Glomerular visceral epithelial cell (primary cell): ENCODE measurements around the gene RAB14.
A peak's percentile ranks its signal among the peaks of the same experiment; 100 is the strongest.

ENCODE experiments used
- DNase-seq: peaks from one replicate; pipeline ENCODE4 v3.0.0-alpha.2; 2016; ENCODE audit errors: extremely low spot score

RAB14 gene

DNA sequence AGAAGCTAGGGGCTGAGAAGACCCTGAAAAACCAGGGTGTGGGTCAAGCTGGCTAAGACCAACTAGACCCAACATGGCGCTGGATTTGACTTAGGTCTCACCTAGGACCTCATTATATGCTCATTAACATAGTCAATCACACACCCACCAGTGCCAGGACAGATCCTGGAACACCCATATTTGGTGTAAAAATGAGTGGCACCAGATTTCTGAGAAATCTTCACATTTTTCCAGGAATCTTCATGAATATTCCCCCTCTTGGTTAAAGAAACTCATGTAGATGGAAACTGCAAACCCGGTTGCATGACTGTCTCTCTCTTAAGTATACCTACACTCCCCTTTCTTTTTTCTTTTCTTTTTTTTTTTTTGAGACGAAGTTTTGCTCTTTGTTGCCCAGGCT is 17.9 kb upstream of the RAB14 start:
- no peak for DNase-seq

DNA sequence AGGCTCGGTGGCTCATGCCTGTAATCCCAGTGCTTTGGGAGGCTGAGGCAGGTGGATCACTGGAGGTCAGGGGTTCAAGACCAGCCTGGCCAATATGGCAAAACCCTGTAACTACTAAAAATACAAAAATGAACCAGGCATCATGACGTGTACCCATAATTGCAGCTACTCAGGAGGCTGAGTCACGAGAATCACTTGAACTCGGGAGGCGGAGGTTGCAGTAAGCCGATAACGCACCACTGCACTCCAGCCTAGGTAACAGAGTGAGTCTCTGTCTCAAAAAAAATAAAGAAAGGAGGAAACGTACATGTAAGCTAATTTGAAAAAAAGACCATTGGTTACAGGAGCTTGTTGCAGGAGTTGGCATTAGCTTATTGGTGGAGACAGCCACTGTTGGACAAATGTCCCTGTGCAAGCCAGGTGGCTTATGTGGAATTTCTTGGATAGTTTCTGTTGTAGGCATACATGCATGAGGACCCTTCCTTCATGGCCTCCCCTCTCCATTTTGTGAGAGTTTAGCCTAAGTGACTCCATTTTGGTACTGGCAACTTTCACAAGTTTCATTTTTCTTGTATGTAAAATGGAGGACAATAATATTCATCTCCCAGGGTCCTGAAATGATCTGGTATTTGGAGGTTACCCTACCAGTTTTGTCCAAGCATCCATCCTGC is 16.8 kb upstream of the RAB14 start:
- DNase-seq, result no peak

DNA sequence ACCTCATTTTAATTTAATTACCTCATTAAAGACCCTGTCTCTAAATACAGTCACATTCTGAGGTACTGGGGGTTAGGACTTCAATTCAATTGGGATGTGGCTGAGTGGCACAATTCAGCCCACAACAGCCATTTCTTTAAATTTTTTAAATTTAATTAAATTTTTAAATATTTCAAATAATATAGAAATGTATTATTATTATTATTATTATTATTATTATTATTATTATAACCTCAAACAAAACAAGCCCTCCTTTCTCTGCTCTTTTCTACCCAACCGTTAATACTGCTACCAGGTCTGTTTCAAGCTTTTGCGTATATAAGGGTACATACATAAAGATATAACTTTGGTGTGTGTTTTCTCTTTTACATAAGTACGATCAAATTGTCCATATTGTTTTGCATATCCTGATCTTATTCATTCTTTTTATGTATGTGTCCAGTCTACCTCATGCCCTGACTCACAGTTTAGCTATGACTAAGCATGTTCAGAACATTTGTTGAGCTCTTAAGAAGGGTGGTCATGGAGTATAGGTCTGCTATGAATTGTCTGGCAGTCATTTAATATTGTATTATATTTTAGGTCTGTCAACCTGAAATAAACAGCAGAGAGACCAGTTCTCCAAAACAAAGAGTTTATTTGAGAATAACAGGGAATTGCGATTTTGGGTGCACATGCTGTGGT is 16.1 kb upstream of the RAB14 start:
- DNase-seq, result no peak

DNA sequence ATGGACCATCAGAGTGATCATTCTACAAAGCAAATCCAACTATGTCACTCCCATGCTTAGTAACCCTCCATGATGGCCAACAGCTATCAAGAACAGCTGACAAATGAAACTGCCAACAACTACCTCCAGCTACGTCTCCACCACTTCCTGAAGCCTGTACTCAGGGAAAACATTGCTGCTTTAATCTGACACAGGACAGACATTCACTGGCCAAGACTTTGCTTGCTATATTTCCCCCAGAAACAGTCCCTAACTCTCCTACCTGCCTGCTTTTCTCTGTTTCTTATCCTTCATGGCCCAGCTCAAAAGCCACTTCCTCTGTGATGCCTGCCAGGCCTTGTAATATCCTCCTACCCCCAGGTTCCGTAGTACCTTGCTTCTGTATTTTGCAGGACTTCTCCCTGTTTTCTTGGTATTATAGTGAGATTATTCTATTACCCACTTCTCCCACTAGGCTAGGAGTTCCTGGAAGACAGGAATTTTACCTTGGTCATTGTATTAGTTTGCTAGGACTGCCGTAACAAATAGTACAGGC is 14.7 kb upstream of the RAB14 start:
- DNase-seq, result no peak

DNA sequence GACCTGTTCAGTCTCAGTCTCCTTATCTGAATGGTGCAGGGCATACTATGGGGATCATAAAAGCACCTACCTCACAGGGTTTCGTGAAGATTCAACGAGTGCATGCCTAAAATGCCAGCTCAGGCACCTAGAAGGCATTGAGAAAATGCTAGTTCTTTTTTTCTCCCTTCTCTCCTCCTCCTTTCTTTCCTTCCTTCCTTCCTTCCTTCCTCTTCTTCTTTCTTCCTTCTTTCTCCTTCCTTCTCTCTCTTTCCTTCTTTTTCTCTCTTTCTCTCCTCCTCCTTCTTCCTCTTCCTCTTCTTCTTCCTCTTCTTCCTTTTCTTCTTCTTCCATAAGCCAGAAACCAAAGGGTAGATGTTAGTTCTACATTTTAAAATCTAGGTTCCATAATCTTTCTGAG is 12.3 kb upstream of the RAB14 start:
- no peak for DNase-seq

DNA sequence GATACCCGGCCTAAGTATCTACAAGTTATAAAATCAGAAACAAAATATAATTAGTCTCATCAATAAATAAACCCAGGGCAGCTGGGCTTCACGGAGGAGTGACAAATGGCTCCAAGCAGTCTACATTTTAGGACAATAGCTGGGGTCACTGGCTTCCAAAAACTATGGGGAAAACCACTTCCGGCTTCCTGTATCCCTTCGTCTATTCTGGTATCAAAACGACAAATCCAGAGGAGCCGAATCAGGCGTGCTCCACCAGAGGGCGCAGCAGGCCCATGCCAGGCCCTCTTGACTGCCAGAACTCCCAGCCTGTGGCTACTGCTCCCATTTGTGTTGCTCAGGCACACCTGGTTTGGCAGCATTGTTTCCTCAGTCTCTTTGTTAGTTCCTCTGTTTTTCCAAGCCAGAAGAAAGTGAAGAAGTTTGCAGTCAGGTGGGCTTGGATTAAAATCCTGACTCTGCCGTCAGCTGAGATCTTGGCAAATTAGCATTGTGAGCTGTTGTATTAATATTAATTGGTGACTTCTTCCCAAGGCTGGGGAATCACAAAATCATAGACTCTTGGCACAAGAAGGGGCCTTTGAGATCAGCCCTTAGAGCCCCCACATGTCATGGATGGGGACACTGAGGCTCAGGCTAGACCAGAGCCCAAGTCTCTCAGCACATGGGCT is 11.6 kb upstream of the RAB14 start:
- DNase-seq, result peak; percentile 91

DNA sequence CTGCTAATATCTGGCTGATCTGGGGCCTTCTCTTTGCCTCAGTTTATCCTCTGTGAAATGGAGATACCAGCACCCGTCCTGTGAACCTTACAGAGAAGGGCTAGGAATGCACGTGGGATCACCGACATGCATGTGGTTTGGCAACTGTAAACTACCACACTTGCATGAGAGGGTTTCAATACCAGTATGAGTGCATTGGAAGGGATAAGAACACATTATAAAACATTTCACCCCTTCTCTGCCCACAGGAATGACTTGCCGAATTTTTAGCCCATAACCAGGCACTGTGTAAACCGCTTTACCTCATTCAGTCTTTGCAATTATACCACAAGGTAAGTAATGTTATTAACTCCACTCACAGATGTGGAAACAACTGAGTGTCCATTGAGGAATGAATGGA is 8.9 kb upstream of the RAB14 start:
- DNase-seq, result no peak

DNA sequence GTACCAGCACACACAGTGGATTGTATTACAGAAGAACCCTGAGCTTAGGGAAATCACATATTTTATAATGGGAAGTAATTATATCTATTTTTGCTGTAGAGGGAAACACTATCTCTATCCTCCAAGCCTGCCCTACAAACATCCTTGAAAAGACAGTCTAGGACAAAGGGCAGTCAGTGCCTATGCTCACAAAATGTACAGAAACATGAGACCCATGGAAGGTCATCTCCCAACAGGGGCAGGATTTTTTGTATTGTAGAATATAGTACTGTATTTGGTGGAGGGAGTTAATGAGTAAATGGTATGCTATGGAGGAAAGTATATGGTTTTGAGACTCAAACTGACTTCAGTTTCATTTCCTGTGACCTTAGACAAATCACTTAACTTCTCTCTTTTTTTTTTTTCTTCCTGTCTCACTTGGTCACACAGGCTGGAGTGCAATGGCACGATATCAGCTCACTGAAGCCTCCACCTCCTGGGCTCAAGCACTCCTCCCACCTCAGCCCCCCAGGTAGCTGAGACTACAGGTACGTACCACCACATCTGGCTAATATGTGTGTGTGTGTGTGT is 5.8 kb upstream of the RAB14 start:
- DNase-seq, result no peak

DNA sequence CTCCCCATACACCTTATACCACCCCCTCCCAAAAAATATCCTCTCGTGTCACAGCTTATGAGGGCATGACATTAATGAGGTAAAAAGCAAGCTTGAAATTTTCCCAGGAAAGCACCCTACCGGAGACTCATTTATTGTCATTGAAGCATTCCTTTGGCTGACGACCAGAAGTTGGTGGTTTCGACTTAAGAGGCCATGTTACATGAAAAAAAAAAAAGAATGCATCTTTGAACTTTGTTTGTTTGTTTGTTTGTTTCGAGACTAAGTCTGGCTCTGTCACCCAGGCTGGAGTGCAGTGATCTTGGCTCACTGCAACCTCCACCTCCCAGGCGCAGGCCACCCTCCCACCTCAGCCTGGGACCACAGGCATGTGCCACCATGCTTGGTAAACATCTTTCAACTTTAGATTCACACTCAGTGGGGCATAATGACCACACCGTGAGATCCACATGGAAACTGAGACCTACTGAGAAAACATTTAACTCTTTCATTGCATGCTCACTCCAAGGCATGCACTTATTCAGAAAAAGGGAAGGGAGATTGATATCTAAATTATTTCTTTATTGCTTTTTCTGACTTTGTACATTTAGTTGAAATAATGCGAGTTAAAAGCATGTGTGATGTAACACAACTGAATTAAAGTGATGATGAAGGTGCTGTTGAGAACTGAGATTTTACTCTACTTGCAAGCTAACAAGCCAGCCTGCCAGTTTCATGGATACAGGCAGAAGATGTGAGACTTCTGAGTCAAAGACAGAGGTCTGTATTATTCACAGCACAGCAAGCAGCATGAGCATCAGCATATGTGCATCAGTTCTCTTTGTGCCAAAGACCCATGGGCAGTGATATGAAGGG is 5.1 kb upstream of the RAB14 start:
- DNase-seq, result peak; percentile 38

DNA sequence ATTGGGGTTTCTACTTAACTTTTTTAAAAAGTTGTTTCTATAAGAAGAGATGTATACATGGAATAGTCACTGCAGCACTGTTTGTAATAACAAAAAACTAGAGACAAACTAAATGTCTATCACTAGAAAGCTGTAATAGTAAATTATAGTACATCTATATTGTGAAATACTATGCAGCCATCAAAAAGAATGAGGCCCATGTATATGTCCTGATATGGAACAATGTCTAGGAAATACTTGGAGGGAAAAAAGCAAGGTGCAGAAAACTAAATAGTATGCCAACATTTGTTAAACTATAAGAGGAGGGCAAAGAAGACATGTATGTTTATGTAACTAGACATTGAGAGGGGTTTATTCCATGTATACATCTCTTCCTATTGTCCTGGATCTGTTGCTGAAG is 2.9 kb upstream of the RAB14 start:
- no peak for DNase-seq

DNA sequence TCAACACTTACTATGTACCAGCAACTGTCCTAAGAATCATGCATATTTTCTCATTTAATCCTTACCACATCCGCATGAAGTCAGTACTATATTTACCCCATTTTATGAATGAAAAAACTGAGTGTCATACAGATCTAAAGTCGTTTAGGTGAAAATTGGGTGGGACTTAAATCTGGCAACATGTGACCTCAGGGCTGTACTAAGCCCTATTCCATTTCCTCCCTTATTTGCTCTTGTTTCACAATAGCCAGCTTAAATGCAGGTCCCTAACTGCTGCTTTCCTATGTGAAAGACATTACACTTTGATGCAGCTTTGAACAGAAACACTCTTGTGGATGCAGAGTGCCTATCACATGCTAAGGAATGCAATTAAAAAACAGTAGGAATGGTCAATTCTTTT is 2.5 kb upstream of the RAB14 start:
- DNase-seq, result no peak

DNA sequence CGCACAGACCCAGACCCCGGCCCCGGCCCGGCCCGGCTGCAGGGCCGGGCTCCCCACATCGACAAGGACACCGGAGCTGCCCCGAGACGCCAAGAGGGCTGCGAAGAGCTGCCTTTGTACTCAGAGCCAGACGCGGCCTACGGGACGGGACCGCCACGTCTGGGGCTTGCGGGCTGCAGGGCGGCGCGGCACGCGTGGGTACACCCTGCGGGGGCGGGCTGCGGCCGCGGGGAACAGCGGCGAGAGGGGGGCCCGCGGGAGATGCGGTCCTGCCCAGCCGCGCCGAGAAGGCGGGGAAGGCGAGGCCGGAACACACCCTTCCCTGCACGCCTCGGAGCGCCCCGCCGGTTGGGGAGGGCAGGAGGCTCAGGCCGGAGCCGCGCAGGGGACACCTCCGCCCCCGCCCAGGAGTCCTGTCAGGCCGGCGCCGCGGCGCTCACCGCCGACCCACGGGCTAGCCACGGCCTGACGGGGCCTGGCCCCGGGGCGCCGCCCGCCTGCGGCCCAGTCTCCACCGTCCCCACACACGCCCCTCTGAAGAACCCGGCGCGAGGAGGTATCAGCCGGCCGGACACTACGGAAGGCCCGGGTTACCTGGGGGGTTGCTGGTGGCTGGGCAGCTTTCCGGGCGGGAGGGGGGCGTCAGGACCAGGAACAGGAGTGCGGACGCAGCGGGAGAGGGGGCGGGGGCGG is 478 bp downstream of the RAB14 start:
- peak; percentile 27 for DNase-seq

DNA sequence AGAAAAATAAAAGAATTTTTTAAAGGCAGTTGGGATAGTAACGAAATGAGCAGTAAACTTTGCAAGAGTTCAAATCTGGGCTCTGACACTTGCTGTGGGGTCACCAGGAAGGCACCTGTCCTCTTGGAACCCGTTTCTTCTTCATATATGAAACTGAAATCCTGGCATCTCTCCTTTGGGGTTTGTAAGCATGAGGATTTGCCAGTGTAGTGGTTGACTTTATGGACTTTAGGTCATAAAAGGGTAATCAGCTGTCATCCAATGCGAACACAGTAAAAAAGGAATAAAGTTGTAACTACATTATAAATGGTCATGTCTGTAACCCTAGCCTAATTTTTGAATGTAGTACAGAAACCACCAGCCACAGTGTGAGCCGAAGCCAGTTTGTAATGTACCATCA is 1.3 kb downstream of the RAB14 start:
- no peak for DNase-seq

DNA sequence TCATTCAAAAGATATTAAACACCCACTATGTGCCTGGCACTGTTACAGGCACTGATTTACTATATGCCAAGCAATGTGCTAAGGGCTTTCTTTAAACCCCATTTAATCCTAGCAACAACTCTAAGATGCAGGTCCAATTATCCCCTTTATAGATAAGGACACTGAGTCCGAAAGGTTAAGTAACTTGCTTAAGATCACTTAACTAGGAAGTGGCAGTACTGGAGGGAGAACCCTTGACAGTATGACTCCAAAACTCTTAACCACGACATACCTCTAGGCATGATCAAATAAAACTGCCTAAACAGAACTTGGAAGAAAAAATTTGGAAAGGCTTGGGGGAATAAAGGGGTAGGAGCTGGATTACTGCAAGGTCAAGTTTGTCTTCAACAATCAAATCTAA is 1.7 kb downstream of the RAB14 start:
- no peak for DNase-seq

DNA sequence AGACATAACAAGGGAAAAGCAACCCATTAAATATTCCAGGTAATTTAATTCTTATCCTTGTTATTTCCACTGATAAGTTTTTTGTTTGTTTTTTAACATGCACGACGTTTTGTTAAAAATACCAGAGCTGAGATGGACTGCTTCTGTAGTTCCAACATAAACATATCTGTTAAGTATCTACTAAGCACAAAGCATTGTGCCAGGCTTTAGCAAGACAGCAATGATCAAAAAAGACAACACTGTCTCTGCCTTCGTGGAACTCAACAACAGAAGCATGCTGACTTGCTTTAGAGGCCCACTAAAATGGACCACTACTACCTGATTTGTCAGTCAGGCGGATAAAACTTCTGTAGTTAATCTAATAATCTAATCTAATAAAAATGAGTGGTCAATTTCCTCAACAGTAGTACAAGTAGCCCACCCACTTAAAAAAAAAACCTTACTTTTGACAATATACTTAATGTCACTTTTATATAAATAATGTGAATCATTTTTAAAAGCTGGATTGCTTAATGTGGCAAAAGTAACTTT is 3.1 kb downstream of the RAB14 start:
- no peak for DNase-seq

DNA sequence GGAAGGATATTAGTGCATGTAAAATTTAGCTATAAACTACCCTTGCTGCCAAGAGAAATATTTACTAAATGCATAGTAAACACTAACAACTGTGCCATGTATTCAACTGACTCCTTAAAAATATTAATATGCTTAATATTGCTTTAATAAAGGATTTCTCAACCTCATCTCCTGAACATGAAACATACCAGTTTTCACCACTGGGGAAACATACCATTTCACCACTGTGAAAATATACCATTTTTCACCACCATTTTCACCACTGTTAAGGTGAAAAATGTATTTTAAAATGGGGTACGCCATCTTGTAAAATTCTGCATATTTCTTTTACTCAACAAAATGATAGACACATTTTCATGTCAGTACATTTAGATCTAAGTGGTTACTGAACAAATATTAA is 4.5 kb downstream of the RAB14 start:
- DNase-seq, result no peak

DNA sequence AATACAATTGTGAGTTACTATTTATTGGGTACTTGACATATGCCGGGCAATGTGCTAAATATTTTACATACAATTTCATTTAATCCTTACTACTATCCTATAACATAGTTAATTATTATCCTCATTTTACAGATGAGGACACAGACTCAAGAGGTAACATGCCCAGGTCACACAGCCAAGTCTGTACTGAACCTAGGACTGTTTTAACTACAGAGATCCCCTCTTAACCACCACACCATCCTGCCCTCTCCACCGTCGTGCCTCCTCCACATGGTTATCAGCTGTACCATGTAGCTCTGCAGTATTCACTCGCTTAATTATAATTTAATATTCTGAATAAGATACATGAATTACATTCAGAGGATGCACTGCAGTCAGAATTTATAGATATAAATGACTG is 5.3 kb downstream of the RAB14 start:
- peak; percentile 30 for DNase-seq

DNA sequence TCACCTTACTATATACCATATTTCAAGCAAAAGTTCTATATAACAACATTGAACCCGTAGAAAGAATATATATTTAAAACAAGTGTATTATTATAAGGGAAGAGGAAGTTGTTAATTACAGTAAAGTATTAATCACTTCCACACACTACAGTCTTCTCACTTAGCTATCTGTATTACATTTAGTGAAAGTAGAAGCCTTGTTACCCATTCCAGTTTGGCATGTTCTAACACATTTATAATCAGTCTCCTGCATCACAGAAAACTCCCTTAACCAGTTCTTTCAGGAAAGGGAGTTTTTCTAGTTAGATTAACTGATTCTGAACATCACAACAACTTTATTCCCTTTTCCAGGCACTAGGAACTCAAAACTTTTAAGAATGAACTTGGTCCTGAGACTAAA is 6.9 kb downstream of the RAB14 start:
- DNase-seq, result no peak

DNA sequence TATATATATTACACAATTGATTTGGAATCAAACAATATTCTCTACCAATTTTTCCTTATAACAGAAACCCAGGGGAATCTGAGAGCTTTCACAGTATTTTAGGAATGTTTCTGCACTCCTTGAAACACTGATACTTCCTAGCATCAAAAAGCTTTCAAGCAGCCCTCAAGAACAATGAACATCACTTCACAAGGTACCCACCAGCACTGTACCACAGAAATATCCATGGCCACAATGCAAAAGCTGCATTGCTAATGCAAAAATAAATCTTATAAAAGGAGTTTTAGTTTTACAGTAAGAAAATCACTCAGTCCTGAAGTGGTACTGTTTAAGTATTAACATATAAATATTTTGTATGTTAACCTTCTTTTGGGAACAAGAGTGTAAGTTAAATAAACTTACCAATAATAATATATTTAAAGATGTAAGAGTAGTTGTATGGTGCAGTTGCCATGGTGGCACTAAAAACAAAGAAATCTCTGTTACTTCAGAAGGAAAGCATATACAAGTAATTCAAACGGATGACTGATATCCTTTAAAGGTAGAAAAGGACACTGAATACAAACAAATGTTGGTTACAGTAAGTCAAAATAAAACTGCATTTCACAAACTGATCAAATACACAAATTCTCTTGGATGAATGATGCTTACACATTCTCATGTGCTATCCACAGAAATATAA is 8.6 kb downstream of the RAB14 start:
- DNase-seq, result no peak

DNA sequence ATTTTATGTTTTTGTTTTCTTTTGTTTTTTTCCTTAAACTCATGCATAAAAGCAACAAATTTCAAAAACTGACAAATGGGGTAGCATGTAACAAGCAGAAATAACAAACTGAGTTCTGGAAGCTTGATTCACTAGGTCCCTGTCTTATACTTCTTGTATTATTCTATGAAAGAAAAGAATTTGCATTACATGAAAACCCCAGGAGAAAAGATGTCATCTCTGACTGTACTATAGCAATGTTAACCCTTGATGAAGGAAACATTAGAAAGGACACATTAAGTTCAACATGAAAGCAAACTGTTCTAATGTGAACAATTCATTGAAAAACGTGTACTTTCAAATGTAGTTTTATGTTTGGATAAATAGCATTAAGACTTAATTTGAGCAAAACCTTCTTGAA is 9.2 kb downstream of the RAB14 start:
- no peak for DNase-seq
